Neuronal stem cell (in vitro differentiated cells): ENCODE measurements around the gene BAD.

Source experiments
- DNase-seq: peaks from one replicate; pipeline ENCODE4 v3.0.0-alpha.2; 2013; ENCODE audit warnings: low spot score
- H2AFZ ChIP-seq: one replicate; pipeline ENCODE4 v1.6.1; 2013; ENCODE audit warnings: mild to moderate bottlenecking, low read length, inconsistent platforms
- H2AK5ac ChIP-seq: 2 replicates; pipeline ENCODE4 v1.6.1; 2013; ENCODE audit warnings: low read depth, mild to moderate bottlenecking, inconsistent platforms, low read length, moderate library complexity, mixed read lengths
- H2BK120ac ChIP-seq: 2 replicates; pipeline ENCODE4 v1.6.1; 2013; ENCODE audit warnings: low read depth, mild to moderate bottlenecking, inconsistent platforms, low read length, moderate library complexity, mixed read lengths
- H2BK12ac ChIP-seq: one replicate; pipeline ENCODE4 v1.6.1; 2013; ENCODE audit warnings: low read length, inconsistent platforms
- H2BK15ac ChIP-seq: 2 replicates; pipeline ENCODE4 v1.6.1; 2013; ENCODE audit warnings: mild to moderate bottlenecking, low read length, inconsistent platforms, mixed read lengths
- H2BK5ac ChIP-seq: one replicate; pipeline ENCODE4 v1.6.1; 2013; ENCODE audit warnings: inconsistent platforms, mild to moderate bottlenecking, low read length, moderate library complexity
- H3K14ac ChIP-seq: one replicate; pipeline ENCODE4 v1.6.1; 2013; ENCODE audit warnings: low read length, inconsistent platforms
- H3K18ac ChIP-seq: 2 replicates; pipeline ENCODE4 v1.6.1; 2013; ENCODE audit warnings: low read length, inconsistent platforms
- H3K23ac ChIP-seq: 2 replicates; pipeline ENCODE4 v1.6.1; 2013; ENCODE audit warnings: low read depth, mild to moderate bottlenecking, mixed read lengths, low read length, inconsistent platforms; ENCODE audit not compliant: poor library complexity
- H3K27ac ChIP-seq: replicated peaks from 3 replicates; pipeline ENCODE4 v1.5.1; 2013; ENCODE audit warnings: low read length, inconsistent platforms
- H3K27me3 ChIP-seq, 3 experiments: 2 replicates each; pipeline ENCODE4 v1.6.1; 2013; ENCODE audit warnings: low read length in 3 of 3, mild to moderate bottlenecking in 2 of 3, inconsistent platforms in 1 of 3, low read depth in 1 of 3, mixed read lengths in 1 of 3, moderate library complexity in 1 of 3; ENCODE audit not compliant: control insufficient read depth in 3 of 3, insufficient read depth in 3 of 3
- H3K36me3 ChIP-seq, 2 donors: replicated peaks in 1 of 2; 2 replicates each; pipeline ENCODE4 v1.6.1; 2013; ENCODE audit warnings: low read length in 2 of 2; ENCODE audit not compliant: control insufficient read depth in 2 of 2, insufficient read depth in 2 of 2
- H3K4ac ChIP-seq: 2 replicates; pipeline ENCODE4 v1.6.1; 2013; ENCODE audit warnings: inconsistent platforms, mild to moderate bottlenecking, low read length, moderate library complexity
- H3K4me1 ChIP-seq, 2 donors: 1 replicate in 1 of 2; 2 replicates in 1 of 2; pipeline ENCODE4 v1.6.1; 2013; ENCODE audit warnings: low read length in 2 of 2, low read depth in 1 of 2; ENCODE audit not compliant: control insufficient read depth in 2 of 2, insufficient read depth in 1 of 2
- H3K4me2 ChIP-seq: one replicate; pipeline ENCODE4 v1.6.1; 2013; ENCODE audit warnings: mild to moderate bottlenecking, low read length, inconsistent platforms; ENCODE audit not compliant: insufficient read depth, poor library complexity, severe bottlenecking
- H3K4me3 ChIP-seq, 2 donors: 2 replicates each; pipeline ENCODE4 v1.5.1; 2013; ENCODE audit warnings: low read length in 2 of 2, mild to moderate bottlenecking in 2 of 2, inconsistent platforms in 1 of 2, moderate library complexity in 1 of 2
- H3K79me1 ChIP-seq: one replicate; pipeline ENCODE4 v1.6.1; 2013; ENCODE audit warnings: low read depth, mild to moderate bottlenecking, inconsistent platforms, low read length, moderate library complexity
- H3K9ac ChIP-seq: one replicate; pipeline ENCODE4 v1.6.1; 2013; ENCODE audit warnings: mild to moderate bottlenecking, low read depth, low read length, inconsistent platforms; ENCODE audit not compliant: poor library complexity
- H3K9me3 ChIP-seq, 2 donors: replicated peaks in 1 of 2; 2 replicates each; pipeline versions ENCODE3 to v1.6.1; 2013; ENCODE audit warnings: low read length in 2 of 2, mild to moderate bottlenecking in 2 of 2, inconsistent platforms in 1 of 2, low read depth in 1 of 2, mixed read lengths in 1 of 2, moderate library complexity in 1 of 2; ENCODE audit not compliant: control insufficient read depth in 2 of 2, insufficient read depth in 1 of 2
- H4K8ac ChIP-seq: one replicate; pipeline ENCODE4 v1.6.1; 2013; ENCODE audit warnings: low read depth, mild to moderate bottlenecking, inconsistent platforms, low read length, moderate library complexity
- H4K91ac ChIP-seq: one replicate; pipeline ENCODE4 v1.6.1; 2013; ENCODE audit warnings: low read length, low read depth, mild to moderate bottlenecking, inconsistent platforms; ENCODE audit not compliant: poor library complexity
- WGBS, 2 donors: extraction: QIAGEN DNeasy Blood & Tissue Kit; methylation state at CpG; one replicate each; pipeline ENCODE4 v1.1.7; 2013; ENCODE audit warnings: missing lambda C conversion rate in 2 of 2, mixed read lengths in 1 of 2; ENCODE audit not compliant: insufficient read length in 2 of 2, insufficient replicate concordance in 1 of 2; ENCODE audit errors: extremely low coverage in 2 of 2; 5-methylcytosine and 5-hydroxymethylcytosine counted together

BAD gene

GRCh38 chr11:64245797-64246620, 38.5 kb downstream of the BAD start:
- H2AK5ac ChIP-seq, result peak overlapping the region; percentile 98
- peaks cover 23 to 41% of the 10 kb centered on the region in 2 donors for H3K4me1 ChIP-seq
- no peaks in the 10 kb centered on the region for H3K27me3 ChIP-seq
- WGBS, 2 donors, result no CpG with 5 or more reads among the region's 46 CpGs
- H3K18ac ChIP-seq, result peak overlapping the region; percentile 92
- H3K23ac ChIP-seq, result peak overlapping the region; percentile 96
- no peak overlapping the region for H4K91ac ChIP-seq
- peak overlapping the region; percentile 79 for H3K14ac ChIP-seq
- peak overlapping the region; percentile 52 for H2BK120ac ChIP-seq
- peak overlapping the region; percentile 76 for H2BK5ac ChIP-seq
- peak overlapping the region; percentile 84 for H3K4me2 ChIP-seq
- H3K27ac ChIP-seq, result no peak overlapping the region
- no peak for DNase-seq
- peak overlapping the region; percentile 97 for H2BK12ac ChIP-seq
- H3K79me1 ChIP-seq, result peaks cover 21% of the 10 kb centered on the region
- H2AFZ ChIP-seq, result peak overlapping the region; percentile 63
- peak overlapping the region; percentile 70 to 94 for H3K4me3 ChIP-seq
- peak overlapping the region; percentile 47 for H2BK15ac ChIP-seq
- peak overlapping the region; percentile 86 for H4K8ac ChIP-seq
- H3K9ac ChIP-seq, result peak overlapping the region; percentile 95
- H3K36me3 ChIP-seq, result peaks cover 11 to 19% of the 10 kb centered on the region in 2 donors
- H3K9me3 ChIP-seq, result no peaks in the 10 kb centered on the region
- peak overlapping the region; percentile 97 for H3K4ac ChIP-seq

- Histone ChIP-seq H2BK15ac (no peak overlapping the region), H3K23ac (peak overlapping the region; percentile 96), H3K4me3 (peak overlapping the region; percentile 70 to 94), H2AFZ (no peak overlapping the region), H2BK5ac (peak overlapping the region; percentile 76), H3K4ac (no peak overlapping the region), H3K36me3 (peaks cover 11 to 19% of the 10 kb centered on the region in 2 donors), H3K4me2 (peak overlapping the region; percentile 84), H3K9me3 (no peaks in the 10 kb centered on the region), H4K8ac (peak overlapping the region; percentile 86), H3K9ac (peak overlapping the region; percentile 95), H2AK5ac (peak overlapping the region; percentile 98), H3K18ac (peak overlapping the region; percentile 92), H2BK120ac (peak overlapping the region; percentile 52), H3K27ac (no peak overlapping the region), H3K4me1 (peaks cover 21 to 37% of the 10 kb centered on the region in 2 donors), H3K79me1 (peaks cover 21% of the 10 kb centered on the region), H3K27me3 (no peaks in the 10 kb centered on the region), H3K14ac (peak overlapping the region; percentile 79), H4K91ac (no peak overlapping the region), H2BK12ac (peak overlapping the region; percentile 97)
- DNase-seq, result no peak
- WGBS, 2 donors, result no CpG with 5 or more reads among the region's 6 CpGs
Observed at GRCh38 chr11:64245401-64245796, 39.1 kb downstream of the BAD start.

- no CpG with 5 or more reads among the region's 6 CpGs for WGBS, 2 donors
- Histone ChIP-seq H2BK5ac (peak overlapping the region; percentile 10), H3K9ac (peak overlapping the region; percentile 0), H3K23ac (peak overlapping the region; percentile 2), H2BK12ac (no peak overlapping the region), H4K91ac (no peak overlapping the region), H3K9me3 (no peaks in the 10 kb centered on the region), H2BK15ac (no peak overlapping the region), H3K18ac (no peak overlapping the region), H3K14ac (no peak overlapping the region), H2AFZ (no peak overlapping the region), H3K4ac (no peak overlapping the region), H3K27me3 (no peaks in the 10 kb centered on the region), H3K36me3 (peaks cover 11 to 19% of the 10 kb centered on the region in 2 donors), H2AK5ac (peak overlapping the region; percentile 6), H3K79me1 (peaks cover 21% of the 10 kb centered on the region), H3K4me2 (no peak overlapping the region), H2BK120ac (no peak overlapping the region), H3K4me3 (peak overlapping the region in 1 of 2 donors; percentile 70), H4K8ac (no peak overlapping the region), H3K4me1 (peaks cover 24 to 37% of the 10 kb centered on the region in 2 donors), H3K27ac (no peak overlapping the region)
- DNase-seq, result no peak
Observed at GRCh38 chr11:64244966-64245365, 39.5 kb downstream of the BAD start.

GRCh38 chr11:64244107-64244506, 40.4 kb downstream of the BAD start:
- WGBS, 2 donors, result no CpG with 5 or more reads among the region's 5 CpGs

More at GRCh38 chr11:64244107-64244506, 40.4 kb downstream of the BAD start:
- Histone ChIP-seq H3K4me2 (no peak overlapping the region), H3K9me3 (no peaks in the 10 kb centered on the region), H2BK5ac (no peak overlapping the region), H2AFZ (no peak overlapping the region), H2BK120ac (no peak overlapping the region), H3K9ac (no peak overlapping the region), H4K91ac (no peak overlapping the region), H3K14ac (no peak overlapping the region), H3K79me1 (peaks cover 21% of the 10 kb centered on the region), H3K4me3 (no peak overlapping the region), H3K23ac (no peak overlapping the region), H3K4ac (no peak overlapping the region), H3K36me3 (peaks cover 11 to 19% of the 10 kb centered on the region in 2 donors), H2BK15ac (no peak overlapping the region), H3K27me3 (no peaks in the 10 kb centered on the region), H4K8ac (no peak overlapping the region), H3K18ac (no peak overlapping the region), H2AK5ac (no peak overlapping the region), H3K4me1 (peaks cover 24 to 28% of the 10 kb centered on the region in 2 donors), H2BK12ac (no peak overlapping the region), H3K27ac (no peak overlapping the region)
- DNase-seq, result no peak
